ENCODE results near the gene DOC2B. TPM values are rescaled to one million over a fixed set of nuclear protein-coding genes. Genes with fewer than 3 reads are reported as not detected.
A peak's percentile ranks its signal among the peaks of the same experiment; 100 is the strongest.

The DOC2B gene
- total and polyA plus RNA-seq, 2 of the 8 experiments (the other 6 are each of a cell fraction or from before 2014, with no cell fraction given), result 1.3 to 3.3 TPM

DNA sequence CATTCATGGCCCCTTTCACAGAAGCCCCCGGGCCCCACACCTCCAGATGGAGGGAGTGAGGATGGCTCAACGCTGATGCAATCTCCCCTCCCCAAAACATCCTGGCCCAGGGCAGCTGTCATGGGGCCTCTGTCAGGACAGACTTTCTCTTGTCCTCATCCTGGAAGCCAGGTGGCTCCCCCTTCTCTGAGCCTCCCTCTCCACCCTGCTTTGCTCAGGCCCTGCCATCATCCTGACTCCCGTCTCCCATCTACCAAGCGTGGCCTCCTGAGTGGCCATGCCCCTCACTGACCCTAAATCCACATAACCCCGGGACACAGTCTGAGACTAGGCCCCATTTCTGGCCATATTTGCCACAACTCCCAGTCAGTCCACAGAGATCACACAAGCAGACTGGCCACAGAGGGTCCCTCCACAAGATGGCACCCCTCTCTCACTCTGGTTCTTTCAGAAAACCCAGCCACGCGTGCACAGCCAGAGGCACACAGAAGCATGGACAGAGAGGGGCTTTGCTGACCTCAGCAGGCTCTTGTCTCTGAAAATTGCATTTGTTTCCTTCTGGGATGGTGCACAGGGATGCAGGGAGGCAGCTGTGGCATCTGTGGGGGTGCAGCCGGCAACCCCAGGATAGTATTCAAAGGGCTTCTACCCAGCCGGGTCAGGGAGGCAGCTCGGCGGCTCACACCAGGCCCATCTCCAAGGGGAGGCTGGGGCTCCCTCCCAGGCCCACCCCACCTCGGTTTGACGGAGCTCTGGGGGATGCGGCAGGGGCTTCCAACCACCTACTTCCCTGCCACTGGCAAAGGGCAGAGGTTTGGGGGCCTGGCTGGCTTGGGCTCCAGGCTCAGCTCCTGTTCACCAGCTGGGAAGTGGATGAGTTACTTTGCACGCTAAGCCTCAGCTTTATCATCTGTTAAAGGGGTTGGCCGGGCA lies 16.9 kb downstream of the DOC2B start (continued):
- TF ChIP-seq FOSL1 (IDR thresholded peaks at IDR 0.05; ENCODE audit: insufficient read depth, low read depth, low read length) (no peak), SUZ12 (IDR thresholded peaks at IDR 0.05; ENCODE audit: low read length) (no peak), MAFK (IDR thresholded peaks at IDR 0.05; ENCODE audit: low read depth, low read length) (peak; percentile 31; the same call in 1 of the 2 replicates), EZH2 (IDR thresholded peaks at IDR 0.05; ENCODE audit: low read depth, low read length, severe bottlenecking) (no peak), HDAC2 (IDR thresholded peaks at IDR 0.05; ENCODE audit: borderline replicate concordance in 1 of 2, low read depth in 2 of 2, low read length in 2 of 2) (no peak), TBP (IDR thresholded peaks at IDR 0.05; ENCODE audit: low read depth, low read length) (no peak)
- TF ChIP-seq, protein P1, sequence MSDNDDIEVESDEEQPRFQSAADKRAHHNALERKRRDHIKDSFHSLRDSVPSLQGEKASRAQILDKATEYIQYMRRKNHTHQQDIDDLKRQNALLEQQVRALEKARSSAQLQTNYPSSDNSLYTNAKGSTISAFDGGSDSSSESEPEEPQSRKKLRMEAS (IDR thresholded peaks at IDR 0.05), result peak; percentile 23; the same call in 1 of the 2 replicates
- TF ChIP-seq, protein P2, sequence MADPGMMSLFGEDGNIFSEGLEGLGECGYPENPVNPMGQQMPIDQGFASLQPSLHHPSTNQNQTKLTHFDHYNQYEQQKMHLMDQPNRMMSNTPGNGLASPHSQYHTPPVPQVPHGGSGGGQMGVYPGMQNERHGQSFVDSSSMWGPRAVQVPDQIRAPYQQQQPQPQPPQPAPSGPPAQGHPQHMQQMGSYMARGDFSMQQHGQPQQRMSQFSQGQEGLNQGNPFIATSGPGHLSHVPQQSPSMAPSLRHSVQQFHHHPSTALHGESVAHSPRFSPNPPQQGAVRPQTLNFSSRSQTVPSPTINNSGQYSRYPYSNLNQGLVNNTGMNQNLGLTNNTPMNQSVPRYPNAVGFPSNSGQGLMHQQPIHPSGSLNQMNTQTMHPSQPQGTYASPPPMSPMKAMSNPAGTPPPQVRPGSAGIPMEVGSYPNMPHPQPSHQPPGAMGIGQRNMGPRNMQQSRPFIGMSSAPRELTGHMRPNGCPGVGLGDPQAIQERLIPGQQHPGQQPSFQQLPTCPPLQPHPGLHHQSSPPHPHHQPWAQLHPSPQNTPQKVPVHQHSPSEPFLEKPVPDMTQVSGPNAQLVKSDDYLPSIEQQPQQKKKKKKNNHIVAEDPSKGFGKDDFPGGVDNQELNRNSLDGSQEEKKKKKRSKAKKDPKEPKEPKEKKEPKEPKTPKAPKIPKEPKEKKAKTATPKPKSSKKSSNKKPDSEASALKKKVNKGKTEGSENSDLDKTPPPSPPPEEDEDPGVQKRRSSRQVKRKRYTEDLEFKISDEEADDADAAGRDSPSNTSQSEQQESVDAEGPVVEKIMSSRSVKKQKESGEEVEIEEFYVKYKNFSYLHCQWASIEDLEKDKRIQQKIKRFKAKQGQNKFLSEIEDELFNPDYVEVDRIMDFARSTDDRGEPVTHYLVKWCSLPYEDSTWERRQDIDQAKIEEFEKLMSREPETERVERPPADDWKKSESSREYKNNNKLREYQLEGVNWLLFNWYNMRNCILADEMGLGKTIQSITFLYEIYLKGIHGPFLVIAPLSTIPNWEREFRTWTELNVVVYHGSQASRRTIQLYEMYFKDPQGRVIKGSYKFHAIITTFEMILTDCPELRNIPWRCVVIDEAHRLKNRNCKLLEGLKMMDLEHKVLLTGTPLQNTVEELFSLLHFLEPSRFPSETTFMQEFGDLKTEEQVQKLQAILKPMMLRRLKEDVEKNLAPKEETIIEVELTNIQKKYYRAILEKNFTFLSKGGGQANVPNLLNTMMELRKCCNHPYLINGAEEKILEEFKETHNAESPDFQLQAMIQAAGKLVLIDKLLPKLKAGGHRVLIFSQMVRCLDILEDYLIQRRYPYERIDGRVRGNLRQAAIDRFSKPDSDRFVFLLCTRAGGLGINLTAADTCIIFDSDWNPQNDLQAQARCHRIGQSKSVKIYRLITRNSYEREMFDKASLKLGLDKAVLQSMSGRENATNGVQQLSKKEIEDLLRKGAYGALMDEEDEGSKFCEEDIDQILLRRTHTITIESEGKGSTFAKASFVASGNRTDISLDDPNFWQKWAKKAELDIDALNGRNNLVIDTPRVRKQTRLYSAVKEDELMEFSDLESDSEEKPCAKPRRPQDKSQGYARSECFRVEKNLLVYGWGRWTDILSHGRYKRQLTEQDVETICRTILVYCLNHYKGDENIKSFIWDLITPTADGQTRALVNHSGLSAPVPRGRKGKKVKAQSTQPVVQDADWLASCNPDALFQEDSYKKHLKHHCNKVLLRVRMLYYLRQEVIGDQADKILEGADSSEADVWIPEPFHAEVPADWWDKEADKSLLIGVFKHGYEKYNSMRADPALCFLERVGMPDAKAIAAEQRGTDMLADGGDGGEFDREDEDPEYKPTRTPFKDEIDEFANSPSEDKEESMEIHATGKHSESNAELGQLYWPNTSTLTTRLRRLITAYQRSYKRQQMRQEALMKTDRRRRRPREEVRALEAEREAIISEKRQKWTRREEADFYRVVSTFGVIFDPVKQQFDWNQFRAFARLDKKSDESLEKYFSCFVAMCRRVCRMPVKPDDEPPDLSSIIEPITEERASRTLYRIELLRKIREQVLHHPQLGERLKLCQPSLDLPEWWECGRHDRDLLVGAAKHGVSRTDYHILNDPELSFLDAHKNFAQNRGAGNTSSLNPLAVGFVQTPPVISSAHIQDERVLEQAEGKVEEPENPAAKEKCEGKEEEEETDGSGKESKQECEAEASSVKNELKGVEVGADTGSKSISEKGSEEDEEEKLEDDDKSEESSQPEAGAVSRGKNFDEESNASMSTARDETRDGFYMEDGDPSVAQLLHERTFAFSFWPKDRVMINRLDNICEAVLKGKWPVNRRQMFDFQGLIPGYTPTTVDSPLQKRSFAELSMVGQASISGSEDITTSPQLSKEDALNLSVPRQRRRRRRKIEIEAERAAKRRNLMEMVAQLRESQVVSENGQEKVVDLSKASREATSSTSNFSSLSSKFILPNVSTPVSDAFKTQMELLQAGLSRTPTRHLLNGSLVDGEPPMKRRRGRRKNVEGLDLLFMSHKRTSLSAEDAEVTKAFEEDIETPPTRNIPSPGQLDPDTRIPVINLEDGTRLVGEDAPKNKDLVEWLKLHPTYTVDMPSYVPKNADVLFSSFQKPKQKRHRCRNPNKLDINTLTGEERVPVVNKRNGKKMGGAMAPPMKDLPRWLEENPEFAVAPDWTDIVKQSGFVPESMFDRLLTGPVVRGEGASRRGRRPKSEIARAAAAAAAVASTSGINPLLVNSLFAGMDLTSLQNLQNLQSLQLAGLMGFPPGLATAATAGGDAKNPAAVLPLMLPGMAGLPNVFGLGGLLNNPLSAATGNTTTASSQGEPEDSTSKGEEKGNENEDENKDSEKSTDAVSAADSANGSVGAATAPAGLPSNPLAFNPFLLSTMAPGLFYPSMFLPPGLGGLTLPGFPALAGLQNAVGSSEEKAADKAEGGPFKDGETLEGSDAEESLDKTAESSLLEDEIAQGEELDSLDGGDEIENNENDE (IDR thresholded peaks at IDR 0.05; ENCODE audit: insufficient replicate concordance, low read length), result no peak

Data from H1 (cell line).